Activated naive CD4-positive, alpha-beta T cell (primary cell): ENCODE measurements around the gene CPLX1.

ENCODE experiments used
- DNase-seq, 4 experiments: peaks; one replicate each; lab custom pipeline; 2025; lab: John Stamatoyannopoulos, UW

The CPLX1 gene

GRCh38 chr4:832536-832935 lies 6.6 kb upstream of the CPLX1 start:
- no peak for DNase-seq

GRCh38 chr4:832108-832507 lies 6.2 kb upstream of the CPLX1 start:
- no peak for DNase-seq

GRCh38 chr4:831483-831805 lies 5.5 kb upstream of the CPLX1 start:
- DNase-seq = no peak

GRCh38 chr4:830601-831482 lies 4.9 kb upstream of the CPLX1 start:
- DNase-seq = no peak

GRCh38 chr4:829761-830600 lies 4.1 kb upstream of the CPLX1 start:
- no peak for DNase-seq

GRCh38 chr4:829291-829690 lies 3.4 kb upstream of the CPLX1 start:
- no peak for DNase-seq

- DNase-seq = no peak
These were observed 2.8 kb upstream of the CPLX1 start for GRCh38 chr4:828641-829271.

- DNase-seq = no peak
These were observed 1.5 kb upstream of the CPLX1 start for GRCh38 chr4:827209-828081.

GRCh38 chr4:826508-827208 lies 729 bp upstream of the CPLX1 start:
- DNase-seq = no peak

- DNase-seq = peak in 1 of 4 experiments; percentile 12
These were observed 612 bp downstream of the CPLX1 start for GRCh38 chr4:825063-825970.

GRCh38 chr4:824461-825062 lies 1.4 kb downstream of the CPLX1 start:
- DNase-seq = no peak

- DNase-seq = no peak
These were observed 2.0 kb downstream of the CPLX1 start for GRCh38 chr4:823761-824460.

- no peak for DNase-seq
These were observed 2.7 kb downstream of the CPLX1 start for GRCh38 chr4:823176-823760.

- no peak for DNase-seq
These were observed 3.4 kb downstream of the CPLX1 start for GRCh38 chr4:822361-823175.

- DNase-seq = no peak
These were observed 4.3 kb downstream of the CPLX1 start for GRCh38 chr4:821631-822030.

- DNase-seq = no peak
These were observed 4.7 kb downstream of the CPLX1 start for GRCh38 chr4:821181-821591.
